ENCODE measurements around the gene PPFIBP1. TPM values are rescaled to one million over a fixed set of nuclear protein-coding genes. Genes with fewer than 3 reads are reported as not detected.

The PPFIBP1 gene
- total RNA-seq, 2 donors from 2014 or later = 98.5 to 213 TPM

DNA sequence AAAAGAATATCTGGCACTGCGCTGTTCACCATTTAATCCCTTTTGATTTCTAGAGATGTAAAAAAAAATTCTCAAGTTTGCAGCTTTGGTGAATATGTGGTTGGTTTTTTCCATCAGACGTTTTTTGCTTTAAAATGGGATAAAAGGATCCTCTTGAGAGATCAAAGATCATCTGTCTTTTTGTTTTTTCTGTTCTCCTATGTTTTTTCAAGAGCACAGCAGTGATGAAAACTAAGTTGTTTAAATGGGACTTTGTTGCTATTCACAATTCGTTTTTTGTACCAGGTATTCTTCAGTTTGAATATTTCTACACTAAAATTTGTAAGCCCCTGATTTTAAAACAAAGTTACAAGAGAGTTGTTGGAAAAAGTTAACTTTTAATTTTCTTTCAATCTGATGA, 142.5 kb downstream of the PPFIBP1 start:
- no peak overlapping the region for H3K9ac ChIP-seq (ENCODE audit: extremely low read depth, low read length, poor library complexity, severe bottlenecking)
- no peaks in the 10 kb centered on the region for H3K27me3 Mint-ChIP-seq (ENCODE audit: insufficient read depth)
- 64 to 67% methylated on average over 3 of the region's 3 CpGs for WGBS, 2 experiments (ENCODE audit: insufficient coverage in 1 of 2, insufficient read length in 1 of 2)
- no peak for DNase-seq
- no peaks in the 10 kb centered on the region for H3K9me3 ChIP-seq (ENCODE audit: control insufficient read depth, low read length)
- H3K4me3 ChIP-seq (ENCODE audit: low read length) = no peak overlapping the region
- H3K4me3 Mint-ChIP-seq = no peak overlapping the region
- peaks cover 80% of the 10 kb centered on the region for H3K36me3 ChIP-seq (ENCODE audit: control insufficient read depth, insufficient read depth, low read length)
- H3K27me3 ChIP-seq (ENCODE audit: control insufficient read depth, insufficient read depth, low read length, poor library complexity, severe bottlenecking) = no peaks in the 10 kb centered on the region
- H3K4me1 Mint-ChIP-seq = no peaks in the 10 kb centered on the region
- H3K36me3 Mint-ChIP-seq (ENCODE audit: low read depth) = peaks cover 85% of the 10 kb centered on the region
- TF ChIP-seq, protein P1, sequence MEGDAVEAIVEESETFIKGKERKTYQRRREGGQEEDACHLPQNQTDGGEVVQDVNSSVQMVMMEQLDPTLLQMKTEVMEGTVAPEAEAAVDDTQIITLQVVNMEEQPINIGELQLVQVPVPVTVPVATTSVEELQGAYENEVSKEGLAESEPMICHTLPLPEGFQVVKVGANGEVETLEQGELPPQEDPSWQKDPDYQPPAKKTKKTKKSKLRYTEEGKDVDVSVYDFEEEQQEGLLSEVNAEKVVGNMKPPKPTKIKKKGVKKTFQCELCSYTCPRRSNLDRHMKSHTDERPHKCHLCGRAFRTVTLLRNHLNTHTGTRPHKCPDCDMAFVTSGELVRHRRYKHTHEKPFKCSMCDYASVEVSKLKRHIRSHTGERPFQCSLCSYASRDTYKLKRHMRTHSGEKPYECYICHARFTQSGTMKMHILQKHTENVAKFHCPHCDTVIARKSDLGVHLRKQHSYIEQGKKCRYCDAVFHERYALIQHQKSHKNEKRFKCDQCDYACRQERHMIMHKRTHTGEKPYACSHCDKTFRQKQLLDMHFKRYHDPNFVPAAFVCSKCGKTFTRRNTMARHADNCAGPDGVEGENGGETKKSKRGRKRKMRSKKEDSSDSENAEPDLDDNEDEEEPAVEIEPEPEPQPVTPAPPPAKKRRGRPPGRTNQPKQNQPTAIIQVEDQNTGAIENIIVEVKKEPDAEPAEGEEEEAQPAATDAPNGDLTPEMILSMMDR (conservative IDR thresholded peaks at IDR 0.05) = no peak
- H3K27ac ChIP-seq (ENCODE audit: low read depth, low read length) = no peak overlapping the region
- H3K9me3 Mint-ChIP-seq = no peaks in the 10 kb centered on the region
- no peak overlapping the region for H3K27ac Mint-ChIP-seq
- H3K4me1 ChIP-seq (ENCODE audit: control insufficient read depth, insufficient read depth, low read length) = no peaks in the 10 kb centered on the region

DNA sequence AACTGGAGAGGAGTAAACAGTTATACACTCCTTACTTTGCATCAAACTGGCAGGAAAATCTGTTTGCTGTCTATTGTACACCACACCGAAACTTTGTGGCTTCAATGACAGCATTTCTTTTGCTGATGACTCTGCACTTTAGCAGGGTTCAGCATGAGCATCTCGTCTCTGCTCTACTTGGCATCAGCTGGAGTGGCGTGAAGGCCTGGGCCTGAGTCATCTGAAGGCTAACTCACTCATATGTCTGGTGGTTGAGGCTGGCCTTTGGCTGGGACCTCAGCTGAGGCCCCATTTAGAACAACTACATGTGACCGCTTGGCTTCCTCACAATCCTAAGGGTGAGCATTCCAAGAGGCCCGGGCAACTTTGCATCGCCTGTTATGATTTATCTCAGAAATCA, 143.5 kb downstream of the PPFIBP1 start:
- Histone ChIP-seq H3K27ac (ENCODE audit: low read depth, low read length) (no peak overlapping the region), H3K9ac (ENCODE audit: extremely low read depth, low read length, poor library complexity, severe bottlenecking) (no peak overlapping the region), H3K4me1 (ENCODE audit: control insufficient read depth, insufficient read depth, low read length) (no peaks in the 10 kb centered on the region), H3K4me3 (ENCODE audit: low read length) (no peak overlapping the region), H3K27me3 (ENCODE audit: control insufficient read depth, insufficient read depth, low read length, poor library complexity, severe bottlenecking) (no peaks in the 10 kb centered on the region), H3K9me3 (ENCODE audit: control insufficient read depth, low read length) (no peaks in the 10 kb centered on the region), H3K36me3 (ENCODE audit: control insufficient read depth, insufficient read depth, low read length) (peaks cover 81% of the 10 kb centered on the region)
- H3K4me3 Mint-ChIP-seq = no peak overlapping the region
- H3K27ac Mint-ChIP-seq = peak overlapping the region; percentile 23
- TF ChIP-seq, protein P1 (conservative IDR thresholded peaks at IDR 0.05) = no peak
- H3K27me3 Mint-ChIP-seq (ENCODE audit: insufficient read depth) = no peaks in the 10 kb centered on the region
- H3K9me3 Mint-ChIP-seq = no peaks in the 10 kb centered on the region
- H3K4me1 Mint-ChIP-seq = no peaks in the 10 kb centered on the region
- no peak for DNase-seq
- peaks cover 84% of the 10 kb centered on the region for H3K36me3 Mint-ChIP-seq (ENCODE audit: low read depth)
- WGBS, 2 experiments (ENCODE audit: insufficient coverage in 1 of 2, insufficient read length in 1 of 2) = 95 to 98% methylated on average over 5 to 6 of the region's 6 CpGs

- H3K27me3 ChIP-seq (ENCODE audit: control insufficient read depth, insufficient read depth, low read length, poor library complexity, severe bottlenecking) = no peaks in the 10 kb centered on the region
- peaks cover 90% of the 10 kb centered on the region for H3K36me3 ChIP-seq (ENCODE audit: control insufficient read depth, insufficient read depth, low read length)
- Mint-ChIP-seq H3K36me3 (ENCODE audit: low read depth) (peaks cover 71% of the 10 kb centered on the region), H3K4me1 (no peaks in the 10 kb centered on the region), H3K27me3 (ENCODE audit: insufficient read depth) (no peaks in the 10 kb centered on the region), H3K9me3 (no peaks in the 10 kb centered on the region), H3K27ac (no peak overlapping the region), H3K4me3 (no peak overlapping the region)
- TF ChIP-seq, protein P1 (conservative IDR thresholded peaks at IDR 0.05) = no peak
- no peaks in the 10 kb centered on the region for H3K4me1 ChIP-seq (ENCODE audit: control insufficient read depth, insufficient read depth, low read length)
- H3K27ac ChIP-seq (ENCODE audit: low read depth, low read length) = no peak overlapping the region
- no peak for DNase-seq
- no peaks in the 10 kb centered on the region for H3K9me3 ChIP-seq (ENCODE audit: control insufficient read depth, low read length)
- no peak overlapping the region for H3K4me3 ChIP-seq (ENCODE audit: low read length)
- WGBS, 2 experiments (ENCODE audit: insufficient coverage in 1 of 2, insufficient read length in 1 of 2) = 95 to 100% methylated on average over 3 to 4 of the region's 4 CpGs
- no peak overlapping the region for H3K9ac ChIP-seq (ENCODE audit: extremely low read depth, low read length, poor library complexity, severe bottlenecking)
Measured at GRCh38 chr12:27672051-27672450, 148.0 kb downstream of the PPFIBP1 start.
